ENCODE results near the gene ANKLE1.
A peak's percentile ranks its signal among the peaks of the same experiment; 100 is the strongest.

The ANKLE1 gene

DNA sequence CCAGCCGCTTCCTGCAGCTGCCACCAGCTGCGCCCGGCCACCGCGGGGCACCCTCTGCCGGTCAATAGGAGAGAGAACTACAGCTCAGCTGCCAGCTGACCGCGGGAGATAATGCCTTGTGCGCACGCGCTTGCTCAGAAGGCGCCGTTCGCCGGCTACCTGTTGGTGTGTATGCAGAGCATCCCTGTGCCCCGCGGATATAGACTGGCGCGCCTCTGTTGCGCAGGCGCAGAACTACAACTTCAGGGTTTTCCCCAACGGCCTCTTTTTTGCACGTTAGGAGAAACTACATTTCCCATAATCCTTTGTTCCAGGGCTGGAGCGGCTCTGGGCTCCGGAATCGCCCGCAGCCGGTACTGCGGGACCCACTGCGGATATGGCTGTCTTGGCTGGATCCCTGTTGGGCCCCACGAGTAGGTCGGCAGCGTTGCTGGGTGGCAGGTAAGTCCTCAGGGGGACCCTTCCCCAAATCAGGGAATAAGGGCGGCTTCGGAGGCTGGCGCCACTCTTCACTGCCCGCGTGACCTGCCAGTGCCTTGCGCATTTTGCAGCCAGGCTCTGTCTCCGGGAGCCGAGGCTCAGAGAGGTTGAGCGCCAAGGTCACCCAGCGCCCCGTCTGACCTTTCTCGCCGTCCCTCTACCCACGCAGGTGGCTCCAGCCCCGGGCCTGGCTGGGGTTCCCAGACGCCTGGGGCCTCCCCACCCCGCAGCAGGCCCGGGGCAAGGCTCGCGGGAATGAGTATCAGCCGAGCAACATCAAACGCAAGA lies 24.0 kb downstream of the ANKLE1 start, which contains the start of gene MRPL34:
Gene MRPL34 (plus strand): TSS at position 356 of the 768 bp plus-strand sequence. CDS start 21 bp downstream, at position 377.
- peak; percentile 99 for DNase-seq (ENCODE audit: low spot score)

GRCh38 chr19:17306285-17306714 lies 24.6 kb downstream of the ANKLE1 start:
- no peak for DNase-seq (ENCODE audit: low spot score)

DNA sequence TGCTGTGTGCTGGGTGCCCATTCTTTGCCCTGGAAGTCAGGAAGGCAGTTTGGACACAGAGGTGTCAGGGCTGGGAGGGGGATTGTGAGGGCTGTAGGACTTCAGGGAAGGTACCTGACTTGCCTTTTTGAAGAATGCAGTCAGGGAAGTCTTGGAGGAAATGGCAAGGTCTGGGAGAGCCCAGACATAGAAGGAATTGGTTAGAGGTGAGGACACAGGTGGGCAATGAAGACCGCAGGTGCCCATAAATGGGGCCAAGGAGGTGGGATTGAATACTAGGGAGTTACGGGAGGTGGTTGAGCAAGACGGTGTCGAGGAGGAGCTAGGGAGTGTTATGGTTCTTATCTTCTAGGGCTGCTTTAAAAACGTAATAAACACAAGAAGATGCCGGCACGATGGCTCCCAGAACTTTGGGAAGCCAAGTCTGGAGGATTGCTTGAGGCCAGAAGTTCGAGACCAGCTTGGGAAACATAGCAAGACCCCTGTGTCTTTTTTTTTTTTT lies 26.2 kb downstream of the ANKLE1 start:
- no peak for DNase-seq (ENCODE audit: low spot score)

DNA sequence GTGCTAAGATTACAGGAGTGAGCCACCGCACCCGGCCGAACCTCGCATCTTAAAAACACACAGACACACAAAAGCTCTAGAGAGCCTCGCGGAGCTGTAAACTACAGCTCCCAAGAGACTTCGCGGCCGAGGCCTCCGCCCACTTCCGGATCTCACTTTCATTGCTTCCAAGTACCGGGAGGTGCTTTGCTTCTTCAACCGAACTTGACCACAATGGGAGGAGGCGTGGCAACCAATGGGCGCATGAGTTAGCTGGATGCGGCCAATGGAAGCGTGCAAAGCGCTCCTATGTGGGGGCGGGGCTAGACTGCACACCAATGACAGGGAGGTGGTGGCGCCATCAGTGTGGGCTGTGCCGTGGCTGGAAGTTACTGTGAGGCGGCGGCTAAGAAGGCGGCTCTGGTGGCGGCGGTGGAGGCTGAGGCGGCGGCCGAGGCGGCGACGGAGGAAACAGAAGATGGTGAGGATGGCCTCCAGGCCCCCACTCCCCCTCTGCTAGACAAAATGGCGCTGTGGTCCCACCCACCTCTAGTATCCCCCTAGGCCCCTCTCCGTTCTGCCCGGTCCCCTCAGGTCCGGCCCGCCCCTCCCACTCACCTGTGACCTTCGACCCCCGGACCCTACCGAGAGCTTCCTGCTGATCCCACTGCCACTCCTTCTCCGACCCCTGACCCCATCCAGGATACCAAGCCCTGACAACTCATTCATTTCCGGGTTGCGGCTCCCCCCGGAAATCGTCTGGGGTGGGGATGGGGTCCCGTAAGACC lies 27.7 kb downstream of the ANKLE1 start, which contains the start of gene DDA1:
Gene DDA1 (plus strand): TSS at position 366 of the 767 bp plus-strand sequence. CDS start 92 bp downstream, at position 458.
- DNase-seq (ENCODE audit: low spot score): peak; percentile 100

DNA sequence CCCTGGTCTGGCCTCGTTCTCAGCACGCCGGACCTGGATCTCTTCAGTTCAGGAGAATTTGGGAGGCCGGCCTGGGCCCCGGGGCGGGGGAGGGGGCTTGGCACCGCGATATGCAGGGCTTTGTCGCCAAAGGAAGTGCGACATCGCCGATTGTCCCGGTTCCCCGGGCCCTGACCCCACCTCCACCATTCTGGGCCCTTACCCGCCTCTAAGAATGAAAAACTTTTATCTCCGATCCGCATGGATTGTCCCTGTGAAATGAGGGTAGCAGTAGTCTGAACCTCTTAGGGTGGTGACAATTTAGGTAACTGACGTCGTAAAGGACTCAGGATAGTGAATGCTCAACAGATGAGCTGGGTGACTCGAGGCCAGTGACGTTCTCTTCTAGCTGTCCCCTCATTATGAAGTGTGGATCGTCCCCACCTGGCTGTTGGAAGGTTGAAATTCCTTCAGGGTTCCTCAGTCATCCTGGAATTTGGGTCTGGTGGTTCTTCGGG lies 28.3 kb downstream of the ANKLE1 start:
- DNase-seq (ENCODE audit: low spot score): no peak

GRCh38 chr19:17311455-17312188 lies 29.9 kb downstream of the ANKLE1 start:
- DNase-seq (ENCODE audit: low spot score): no peak

GRCh38 chr19:17312189-17313113 lies 30.8 kb downstream of the ANKLE1 start:
- no peak for DNase-seq (ENCODE audit: low spot score)

GRCh38 chr19:17314007-17314593 lies 32.4 kb downstream of the ANKLE1 start:
- no peak for DNase-seq (ENCODE audit: low spot score)

DNA sequence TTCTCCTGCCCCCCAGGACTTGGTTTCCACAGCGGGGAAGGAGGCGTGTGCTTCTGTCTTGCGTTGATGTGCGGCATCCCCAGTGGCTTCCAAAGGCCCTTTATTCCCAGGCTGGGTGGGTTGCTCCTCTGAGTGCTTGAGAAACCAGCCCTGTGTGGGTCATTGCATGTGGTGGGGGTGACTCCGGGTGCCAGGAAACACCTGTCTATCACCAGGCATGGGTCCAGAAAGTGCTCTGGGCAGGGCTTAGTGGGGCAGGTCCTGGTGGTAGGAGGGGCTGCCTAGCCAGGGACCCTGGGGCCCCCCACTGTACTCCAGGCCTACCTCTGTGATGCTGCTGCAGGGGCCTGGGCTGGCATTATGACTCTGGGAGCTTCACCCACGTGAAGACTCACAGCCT lies 37.3 kb downstream of the ANKLE1 start:
- DNase-seq (ENCODE audit: low spot score): no peak

- DNase-seq (ENCODE audit: low spot score): no peak
Measured at GRCh38 chr19:17319473-17320238, 38.0 kb downstream of the ANKLE1 start.

DNA sequence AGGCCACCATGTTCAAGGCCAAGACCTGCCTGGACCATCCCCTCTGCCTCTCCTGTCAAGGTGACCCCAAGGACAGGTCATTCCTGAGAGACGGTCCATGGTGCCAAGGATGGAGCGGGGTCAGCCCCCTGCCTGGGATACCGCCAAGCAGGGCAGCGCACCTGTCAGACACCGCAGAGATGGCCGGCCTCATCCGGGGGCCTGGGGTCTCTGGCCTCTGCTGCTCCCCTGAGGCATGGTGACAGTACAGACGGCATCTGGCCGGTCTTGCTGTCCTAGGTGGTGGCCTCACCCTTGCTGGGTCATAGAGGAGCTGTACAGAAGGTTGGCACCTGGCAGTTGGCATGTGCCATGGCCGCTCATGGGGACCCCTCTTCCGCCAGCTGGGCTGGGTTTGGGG lies 38.7 kb downstream of the ANKLE1 start:
- DNase-seq (ENCODE audit: low spot score): no peak

DNA sequence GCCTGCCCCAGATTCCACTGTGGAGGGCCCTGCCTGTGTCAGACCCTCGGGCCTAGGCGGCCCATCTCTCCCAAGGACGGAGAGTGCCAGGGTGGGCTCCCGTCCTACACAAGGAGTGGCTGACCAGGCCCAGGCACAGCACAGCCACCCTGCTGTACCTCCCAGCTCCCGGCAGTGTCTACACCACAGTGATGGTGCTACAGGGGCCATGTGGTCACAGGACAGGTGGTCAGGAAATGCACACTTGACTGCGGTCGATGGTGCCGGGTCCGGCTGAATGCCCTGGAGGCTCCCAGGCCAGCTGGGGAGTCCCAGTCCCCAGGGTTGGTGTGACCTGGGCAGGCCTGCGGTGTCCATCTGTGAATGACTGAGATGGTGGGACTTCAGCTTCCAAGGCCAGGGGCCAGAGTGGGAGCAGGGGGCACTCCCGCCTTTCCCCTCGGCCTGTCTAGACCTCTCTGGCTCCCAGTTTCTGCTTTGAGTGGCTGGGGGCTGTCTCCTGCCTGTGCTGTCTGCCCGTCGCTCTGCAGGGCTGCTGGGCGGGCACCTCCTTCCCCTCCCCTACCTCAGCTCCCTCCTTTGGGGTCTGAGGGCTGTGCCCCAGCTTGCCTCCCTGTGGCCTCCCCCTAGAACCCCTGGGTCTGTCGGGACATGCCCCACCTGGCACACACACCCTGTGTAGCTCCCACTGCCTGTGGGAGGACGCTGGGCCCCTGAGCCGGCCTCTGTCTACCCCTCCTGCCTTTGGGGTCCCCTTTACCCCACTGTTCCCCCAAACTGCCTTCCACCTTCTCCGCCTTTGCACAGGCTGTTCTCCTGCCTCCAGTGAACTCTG lies 40.2 kb downstream of the ANKLE1 start:
- DNase-seq (ENCODE audit: low spot score): no peak

- DNase-seq (ENCODE audit: low spot score): no peak
Measured at GRCh38 chr19:17322854-17323253, 41.2 kb downstream of the ANKLE1 start.

DNA sequence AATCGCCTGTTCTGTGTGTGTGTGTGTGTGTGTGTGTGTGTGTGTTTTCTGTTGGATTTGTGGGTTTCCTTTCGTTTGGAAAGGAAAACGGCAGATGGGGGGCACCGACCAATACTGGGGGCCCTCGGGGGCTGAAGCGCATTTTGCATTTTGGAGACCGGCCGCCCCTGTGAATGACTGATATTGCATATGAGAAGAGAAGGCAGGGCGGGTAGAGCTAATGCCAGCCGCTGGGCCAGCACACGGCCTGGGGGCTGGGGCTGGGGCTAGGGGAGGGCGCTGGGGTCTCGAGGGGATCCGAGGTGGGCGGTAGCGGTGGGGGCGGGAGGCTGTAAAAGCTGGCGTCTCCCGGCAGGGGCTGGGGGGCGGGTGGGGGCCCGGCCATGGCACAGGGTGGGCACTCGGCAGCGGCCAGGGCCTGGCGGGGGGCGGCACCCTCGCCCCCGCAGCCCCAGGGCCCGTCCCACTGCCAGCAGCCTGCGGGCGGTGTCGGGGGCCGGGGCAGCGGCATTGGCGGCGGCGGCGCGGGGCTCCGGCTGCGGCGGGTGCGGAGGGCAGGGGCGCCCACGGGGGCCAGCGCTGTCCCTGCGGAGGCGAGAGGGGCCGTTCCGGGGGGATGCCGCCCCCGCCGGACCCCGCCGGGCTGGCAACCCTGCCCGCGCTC lies 41.7 kb downstream of the ANKLE1 start:
- DNase-seq (ENCODE audit: low spot score): no peak

DNA sequence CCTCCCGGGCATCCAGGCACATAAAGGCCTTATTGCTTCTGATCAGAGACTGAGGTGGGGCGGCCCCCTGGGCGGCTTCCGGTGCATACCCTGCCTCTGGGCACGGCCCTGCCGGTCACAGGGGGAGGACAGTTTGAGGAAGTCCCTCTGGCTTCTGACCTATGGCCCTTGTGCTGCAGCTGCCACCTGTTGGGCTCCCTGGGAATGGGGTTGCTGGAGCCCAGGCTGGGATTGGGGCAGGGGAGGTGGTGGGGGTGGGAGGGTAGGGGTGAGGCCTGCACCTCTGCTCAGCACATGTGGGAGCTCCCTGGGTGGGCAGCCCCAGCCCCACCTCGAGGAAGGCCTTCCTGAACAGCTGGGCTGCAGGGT lies 42.2 kb downstream of the ANKLE1 start:
- DNase-seq (ENCODE audit: low spot score): no peak

- DNase-seq (ENCODE audit: low spot score): no peak
Measured at GRCh38 chr19:17324357-17325114, 42.8 kb downstream of the ANKLE1 start.

DNA sequence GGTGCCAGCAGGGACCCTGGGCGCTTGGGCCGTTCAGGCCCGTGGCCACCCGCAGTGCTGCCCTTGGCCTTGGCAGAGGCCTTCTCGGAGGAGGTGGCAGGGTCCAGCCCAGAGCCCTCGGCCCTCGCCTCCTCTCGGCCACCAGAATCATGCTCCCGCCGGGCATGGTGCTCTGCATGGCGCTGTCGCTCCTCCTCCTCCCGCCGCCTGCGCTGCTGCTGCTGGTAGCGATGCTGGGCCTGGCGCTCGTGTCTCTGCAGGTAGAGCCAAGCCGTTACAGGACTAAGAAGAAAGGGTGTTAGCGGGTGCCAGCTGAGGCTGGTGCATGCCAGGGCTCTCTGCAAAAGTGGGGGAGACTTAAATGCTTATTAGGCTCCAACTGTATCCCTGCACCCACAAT lies 43.4 kb downstream of the ANKLE1 start:
- no peak for DNase-seq (ENCODE audit: low spot score)
